Neural cell (in vitro differentiated cells): Measurements from ENCODE around the gene PSG6.
"Not testable (repeated sequence)": the region's sequence is repeated elsewhere in the genome, so short reads cannot be mapped to it uniquely, and the experiment has no call there.

Experiments
- CTCF ChIP-seq: fragments of 450-650 bp; IDR thresholded peaks from 2 replicates; pipeline ENCODE4 v1.5.1; 2014; ENCODE audit warnings: antibody characterized with exemption, mild to moderate bottlenecking, moderate library complexity; ENCODE audit not compliant: poor library complexity, severe bottlenecking
- EP300 ChIP-seq: fragments of 450-650 bp; conservative IDR thresholded peaks from 2 replicates; pipeline ENCODE4 v1.6.1; 2014; ENCODE audit warnings: antibody characterized with exemption, mild to moderate bottlenecking, moderate library complexity; ENCODE audit not compliant: poor library complexity, severe bottlenecking
- EZH2 ChIP-seq: fragments of 200-600, 300-800 bp; shearing (Covaris generic), sonication (generic); IDR thresholded peaks from 2 replicates; pipeline ENCODE4 v1.6.1; 2014; ENCODE audit warnings: antibody characterized with exemption, low read length, borderline replicate concordance, mild to moderate bottlenecking; ENCODE audit not compliant: insufficient read depth, poor library complexity, severe bottlenecking
- MXI1 ChIP-seq: fragments of 450-650 bp; conservative IDR thresholded peaks from 2 replicates; pipeline ENCODE4 v1.6.1; 2014; ENCODE audit warnings: antibody characterized with exemption, mild to moderate bottlenecking; ENCODE audit not compliant: poor library complexity, severe bottlenecking
- POLR2AphosphoS5 ChIP-seq: IDR thresholded peaks from 2 replicates; pipeline ENCODE4 v1.6.1; 2012
- RAD21 ChIP-seq: fragments of 450-650 bp; conservative IDR thresholded peaks from 2 replicates; pipeline ENCODE4 v1.6.1; 2014; ENCODE audit warnings: antibody characterized with exemption, mild to moderate bottlenecking, moderate library complexity
- REST ChIP-seq: IDR thresholded peaks from 2 replicates; pipeline ENCODE4 v1.6.1; 2012; ENCODE audit warnings: borderline replicate concordance

GRCh38 chr19:42856866-42857543, 60.7 kb downstream of the PSG6 start:
- not testable (repeated sequence) for TF ChIP-seq CTCF, REST, MXI1, RAD21, POLR2AphosphoS5, EZH2, EP300
